HG03025 (cell line): ENCODE results near the gene DET1.
"Not testable (repeated sequence)": the region's sequence is repeated elsewhere in the genome, so short reads cannot be mapped to it uniquely, and the experiment has no call there.

Experiments used
- ATAC-seq: cut with Tn5 transposase; IDR thresholded peaks from one replicate; pipeline ENCODE4 v1.9.1; 2021; ENCODE audit warnings: mild to moderate bottlenecking, moderate library complexity; ENCODE audit not compliant: unreplicated experiment, low FRiP score

The DET1 gene

GRCh38 chr15:88469321-88469720, 77.2 kb downstream of the DET1 start:
- no peak for ATAC-seq

GRCh38 chr15:88468721-88469120, 77.8 kb downstream of the DET1 start:
- not testable (repeated sequence) for ATAC-seq

GRCh38 chr15:88467935-88468528, 78.4 kb downstream of the DET1 start:
- peak; percentile 23 for ATAC-seq

GRCh38 chr15:88467073-88467934, 79.2 kb downstream of the DET1 start, which contains the start of the genes MRPL46 and MRPS11:
Gene MRPL46, minus strand, starts transcription at chr15:88467388. Its CDS starts 11 bp downstream, at chr15:88467377.
Gene MRPS11, plus strand, starts transcription at chr15:88467708. Its CDS starts 10 bp downstream, at chr15:88467718.
- ATAC-seq = peak; percentile 85

GRCh38 chr15:88465633-88466224, 80.8 kb downstream of the DET1 start:
- no peak for ATAC-seq

- ATAC-seq = no peak
Observed at GRCh38 chr15:88463870-88464532, 82.5 kb downstream of the DET1 start.
